Renal pelvis (tissue), 4 donors: ENCODE data around the gene BMP4. TPM values are rescaled to one million over a fixed set of nuclear protein-coding genes. Genes with fewer than 3 reads are reported as not detected.

Experiments
- DNase-seq: peaks from one replicate; pipeline ENCODE4 v3.0.0-alpha.2; 2013
- polyA plus RNA-seq, 3 donors: library from polyadenylated mRNA; unstranded; fragments of 120-200 nt; gene quantifications; one replicate each; pipeline ENCODE4 v1.2.1, GENCODE V29; 2013; ENCODE audit not compliant: insufficient read length in 3 of 3

BMP4 gene
- polyA plus RNA-seq, 3 donors: 48.1 to 54.4 (median 49.3) TPM

DNA sequence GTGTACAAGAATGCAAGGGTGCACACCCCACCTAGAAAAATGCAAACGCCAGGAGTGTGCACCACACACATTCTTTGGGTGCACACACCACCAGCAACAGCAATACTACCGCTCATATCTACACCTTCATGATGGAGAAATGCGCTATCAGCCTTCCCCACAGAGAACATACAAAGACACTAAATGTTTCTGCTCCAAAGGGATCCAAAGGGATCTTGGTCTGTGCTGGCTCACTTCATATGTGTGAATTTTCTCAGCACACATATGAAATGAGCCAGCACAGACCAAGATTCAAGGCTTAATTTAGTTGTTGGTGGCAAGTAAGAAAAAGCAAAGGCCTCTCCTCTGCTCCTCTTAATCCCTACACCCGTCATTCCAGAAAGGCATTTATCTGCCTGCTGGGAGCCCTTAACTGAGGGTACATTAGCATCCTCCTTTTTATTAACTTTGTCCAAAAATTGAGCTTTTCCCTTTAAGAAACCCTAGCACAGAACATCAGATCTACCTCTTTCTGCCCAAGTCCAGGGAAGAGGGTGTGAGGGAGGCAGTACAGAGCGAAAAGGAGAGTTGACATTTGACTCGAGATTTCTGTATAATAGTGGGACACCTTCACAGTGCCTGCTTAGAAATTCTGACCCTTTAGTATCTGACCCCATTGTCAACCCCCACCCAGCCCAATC is 8.3 kb downstream of the BMP4 start:
- DNase-seq: no peak

DNA sequence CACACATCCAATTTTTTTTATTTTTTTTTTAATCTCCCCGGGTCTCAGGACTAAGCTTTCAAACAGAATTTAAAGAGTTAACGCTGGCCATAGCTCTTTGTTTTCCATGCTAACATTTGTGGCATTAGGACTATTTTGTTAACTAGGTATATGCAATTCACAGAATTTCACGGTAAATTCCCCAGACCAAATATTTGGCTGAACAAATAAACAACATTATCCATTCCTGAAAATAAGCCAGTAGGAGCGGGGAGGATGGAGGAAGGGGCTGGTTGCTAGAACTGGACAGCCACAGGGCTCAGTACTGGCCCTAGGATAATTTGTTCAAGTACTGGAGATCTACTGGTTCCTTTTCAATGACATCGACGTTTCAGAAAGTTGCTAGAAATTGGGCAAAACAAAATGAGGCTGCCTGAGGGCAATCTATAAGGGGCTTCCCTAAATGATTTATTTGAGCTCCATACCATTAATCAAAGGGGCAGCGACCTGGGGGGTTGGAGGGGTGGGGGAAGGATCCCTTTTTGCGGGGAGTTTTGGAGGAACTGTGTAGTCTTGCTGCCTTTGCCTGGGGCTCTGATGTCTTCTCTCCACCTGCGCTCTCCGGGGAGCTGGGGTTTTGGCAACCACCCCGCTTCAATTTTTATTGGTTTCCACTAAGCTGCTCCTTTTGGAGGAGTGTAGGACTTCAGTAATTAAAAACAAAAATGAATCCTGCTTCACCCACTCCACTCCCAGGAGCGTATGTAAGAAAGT is 9.0 kb downstream of the BMP4 start:
- no peak for DNase-seq

GRCh38 chr14:53947094-53947445 is 9.6 kb downstream of the BMP4 start:
- DNase-seq: no peak

DNA sequence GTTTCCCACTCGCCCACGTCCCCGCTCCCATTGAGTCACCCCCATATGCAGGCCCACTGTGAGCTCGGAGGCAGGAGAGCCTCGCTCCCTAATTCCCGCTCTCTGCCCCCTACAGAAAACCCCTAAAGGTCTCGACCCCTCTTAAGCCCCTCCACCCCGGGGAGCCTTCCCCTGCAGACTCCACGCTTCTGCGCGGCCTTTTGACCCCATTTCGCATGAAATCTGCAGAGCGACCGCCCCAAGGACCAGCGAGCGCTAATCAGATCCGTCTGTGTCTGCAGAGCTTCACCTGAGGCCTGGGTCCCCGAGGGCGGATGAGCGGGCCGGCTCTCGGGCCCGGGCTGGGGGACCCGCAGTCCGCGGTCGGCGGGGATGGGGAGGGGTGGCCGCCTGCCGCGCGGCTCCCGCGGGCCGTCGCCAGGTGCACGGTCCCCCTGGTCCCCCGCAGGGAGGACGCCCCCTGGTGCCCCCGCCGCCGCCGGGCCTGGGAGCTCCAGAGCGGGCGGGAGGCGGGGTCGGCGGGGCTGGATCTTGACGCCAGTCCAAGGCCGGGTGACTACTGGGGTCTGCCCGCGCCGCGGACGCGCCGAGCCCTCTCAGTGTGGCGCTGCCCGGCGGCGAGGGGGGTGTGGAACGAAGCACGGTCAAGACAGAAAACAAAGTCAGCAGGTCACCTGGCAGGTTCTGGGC is 10.1 kb downstream of the BMP4 start:
- no peak for DNase-seq

DNA sequence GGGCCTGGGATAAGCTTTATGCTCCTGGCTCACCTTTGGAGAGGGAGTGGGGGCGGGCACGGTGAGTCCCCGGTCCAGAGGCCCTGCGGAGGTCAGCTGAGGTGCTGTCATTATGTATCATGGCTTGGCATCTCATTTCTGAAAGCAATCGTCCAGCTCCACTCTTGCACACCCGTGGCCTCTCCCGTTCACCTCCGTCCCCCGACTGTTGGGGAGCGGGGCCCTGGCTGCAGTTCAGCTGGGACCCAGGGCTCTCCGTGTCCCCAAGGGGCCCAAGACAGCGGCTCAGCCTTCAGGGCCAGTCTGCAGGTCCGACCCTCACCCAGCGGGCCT is 10.6 kb downstream of the BMP4 start:
- DNase-seq: no peak

DNA sequence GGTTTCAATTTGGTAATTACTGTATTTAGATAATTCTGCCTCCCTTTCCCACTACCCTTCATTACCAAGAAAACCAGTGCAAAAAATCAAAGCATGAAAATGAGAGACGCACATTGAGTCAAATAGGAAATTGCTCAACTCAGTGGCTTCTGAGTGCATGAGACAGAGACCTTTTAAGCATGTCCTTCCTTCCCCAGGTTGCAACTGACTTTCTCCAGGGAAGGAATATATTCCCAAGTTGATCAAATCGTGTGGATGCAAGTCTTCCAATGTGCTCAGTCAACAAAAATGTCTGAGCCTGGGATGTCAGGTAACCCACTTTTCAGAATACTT is 12.9 kb downstream of the BMP4 start:
- no peak for DNase-seq

GRCh38 chr14:53942970-53943750 is 13.5 kb downstream of the BMP4 start:
- DNase-seq: no peak

- DNase-seq: no peak
These were observed 18.3 kb downstream of the BMP4 start for GRCh38 chr14:53938136-53938837.

DNA sequence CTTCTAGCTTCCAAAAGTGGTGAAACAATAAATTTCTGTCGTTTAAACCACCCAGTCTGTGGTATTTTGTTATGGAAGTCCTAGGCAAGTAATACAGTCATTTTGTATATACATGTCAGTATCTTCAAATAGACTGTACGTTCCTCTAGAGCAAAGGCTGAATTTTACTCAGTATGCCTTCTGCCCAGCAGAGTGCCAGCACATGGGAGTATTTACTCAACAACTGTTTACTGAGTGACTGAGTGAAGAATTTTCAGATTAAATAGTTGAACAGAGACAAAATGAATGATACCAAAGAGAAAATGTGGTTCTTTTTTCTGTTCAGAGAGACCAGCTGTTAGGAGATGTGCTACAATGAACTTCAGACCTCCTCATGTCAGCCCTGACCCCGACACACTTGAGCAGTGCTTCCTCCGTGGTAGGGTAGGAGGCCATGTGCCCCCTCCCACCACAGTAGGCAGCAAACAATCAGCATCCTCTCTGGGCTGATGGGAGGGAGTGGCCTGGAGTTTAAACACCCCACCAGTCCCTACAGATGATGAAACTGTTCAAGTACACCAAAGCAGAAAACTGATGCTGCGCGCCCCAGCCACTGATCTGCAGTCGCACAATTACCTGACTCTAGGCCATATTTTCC is 21.7 kb downstream of the BMP4 start:
- DNase-seq: no peak

DNA sequence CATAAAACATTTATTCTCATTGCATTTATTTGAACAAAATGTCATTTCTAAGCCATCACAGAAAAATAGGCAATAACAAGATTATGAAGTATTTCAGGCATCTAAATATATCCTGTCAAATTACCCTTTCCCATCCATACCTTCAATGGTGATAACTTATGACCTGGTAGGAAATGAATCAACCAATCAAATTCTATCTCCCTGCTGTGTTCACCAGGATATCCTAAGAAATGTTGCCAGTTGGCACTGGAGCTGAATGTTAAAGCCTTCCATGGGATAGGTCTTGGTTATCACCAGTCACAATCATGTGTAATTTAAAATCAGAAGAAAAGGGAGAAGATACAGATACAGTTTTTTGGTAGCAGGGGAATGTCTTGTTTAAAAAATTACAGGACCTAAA is 23.7 kb downstream of the BMP4 start:
- DNase-seq: no peak

- no peak for DNase-seq
These were observed 26.5 kb downstream of the BMP4 start for GRCh38 chr14:53929871-53930715.

- no peak for DNase-seq
These were observed 29.5 kb downstream of the BMP4 start for GRCh38 chr14:53927171-53927570.

DNA sequence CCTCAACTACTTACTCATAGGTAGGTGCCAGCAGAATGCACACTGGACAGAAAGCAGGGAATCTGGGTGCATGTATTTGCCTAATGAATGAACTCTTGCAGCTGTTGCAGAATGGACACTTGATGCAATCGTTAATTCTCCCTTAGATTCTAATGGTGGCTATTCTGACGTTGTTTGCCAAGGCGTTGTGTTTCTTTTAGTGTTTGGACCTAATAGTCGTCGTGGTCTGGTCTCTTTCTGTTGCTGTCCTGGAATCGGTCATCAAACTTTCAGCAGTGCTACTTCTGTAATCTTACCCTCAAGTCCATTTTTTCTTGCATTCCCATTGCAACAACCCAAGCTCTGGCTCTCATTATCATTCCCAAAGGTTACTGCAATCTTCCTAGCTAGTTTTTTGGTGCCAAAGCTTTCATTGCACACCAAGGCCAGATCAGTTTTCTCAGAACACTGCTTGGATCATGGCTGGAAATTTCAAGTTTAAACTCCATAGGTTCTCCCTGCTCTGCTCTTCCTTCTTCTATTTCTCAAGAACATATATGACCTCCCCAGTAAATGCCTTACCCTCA is 31.3 kb downstream of the BMP4 start:
- no peak for DNase-seq

DNA sequence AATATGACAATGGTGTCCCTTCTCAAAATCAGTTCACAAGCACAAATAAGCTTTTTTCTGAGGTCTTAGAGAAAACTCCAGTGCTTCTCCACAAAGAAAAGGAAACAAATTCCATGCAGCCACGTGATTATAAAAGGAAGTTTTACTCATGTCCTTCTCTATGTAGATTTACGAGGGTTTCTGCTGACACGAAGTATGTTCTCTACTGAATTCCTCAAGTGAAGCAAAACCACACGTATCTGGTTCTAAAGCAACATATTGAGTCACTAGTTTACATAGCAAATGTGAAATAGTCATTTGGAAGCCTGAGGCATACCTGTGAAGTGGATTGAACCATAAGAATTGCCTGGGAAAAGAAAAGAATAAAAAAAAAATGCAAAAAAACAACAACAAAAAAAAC is 31.9 kb downstream of the BMP4 start:
- peak; percentile 55 for DNase-seq

GRCh38 chr14:53921027-53921426 is 35.6 kb downstream of the BMP4 start:
- no peak for DNase-seq

DNA sequence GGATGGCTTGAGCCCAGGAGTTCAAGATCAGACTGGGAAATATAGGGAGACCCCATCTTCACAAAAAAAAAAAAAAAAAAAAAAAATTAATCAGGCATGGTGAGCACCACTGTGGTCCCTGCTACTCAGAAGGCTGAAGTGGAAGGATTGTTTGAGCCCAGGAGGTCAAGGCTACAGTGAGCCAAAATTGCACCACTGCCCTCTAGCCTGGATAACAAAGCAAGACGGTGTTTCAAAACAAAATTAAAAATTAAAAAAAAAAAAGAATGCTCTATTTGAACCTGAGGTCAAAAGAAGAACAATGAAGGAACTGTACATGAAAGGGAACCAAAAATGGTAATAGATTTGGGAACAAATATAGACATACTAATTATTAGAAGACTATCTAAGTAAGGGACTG is 40.4 kb downstream of the BMP4 start:
- no peak for DNase-seq

GRCh38 chr14:53915364-53916014 is 41.1 kb downstream of the BMP4 start:
- no peak for DNase-seq

DNA sequence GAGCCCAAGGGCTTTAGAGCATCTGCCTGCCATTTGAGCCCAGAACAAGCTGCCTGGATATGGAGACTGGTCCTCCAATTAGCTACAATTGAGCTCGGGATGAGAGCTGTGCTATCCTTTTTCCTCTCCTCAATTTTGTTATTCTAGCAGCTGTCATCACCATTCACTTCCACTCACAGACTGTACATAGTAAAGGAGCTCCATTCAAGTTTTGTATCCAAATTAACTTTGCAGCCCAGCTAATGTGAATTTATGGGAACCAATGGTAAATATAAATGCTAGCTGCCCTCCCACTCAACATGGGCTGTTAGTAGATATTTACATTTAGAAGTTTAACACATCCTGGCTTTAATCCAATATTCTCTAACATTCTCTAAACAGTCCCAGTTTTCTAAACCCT is 44.6 kb downstream of the BMP4 start:
- peak; percentile 16 for DNase-seq

- no peak for DNase-seq
These were observed 48.2 kb downstream of the BMP4 start for GRCh38 chr14:53908416-53908815.

DNA sequence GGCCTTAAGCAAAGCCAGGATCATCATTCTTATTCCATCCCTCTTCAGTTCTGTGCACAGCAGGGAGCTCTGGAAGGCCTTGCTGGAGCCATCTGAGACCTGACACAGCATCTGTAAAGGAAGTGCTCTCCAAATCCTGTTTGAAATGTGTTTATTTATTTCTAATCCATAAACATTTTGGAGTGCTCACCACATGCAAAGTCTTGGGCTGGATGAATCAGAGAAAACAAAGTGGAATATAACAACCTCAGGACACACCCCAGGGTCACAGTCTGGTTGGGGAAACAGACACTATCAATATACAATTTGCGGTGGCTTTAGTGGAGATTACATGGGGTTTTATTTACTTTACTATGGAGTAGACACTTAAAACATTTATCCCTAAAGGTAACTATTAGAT is 54.3 kb downstream of the BMP4 start:
- no peak for DNase-seq
